DND-41 (cell line): ENCODE results near the gene ROBO2.

Source experiments
- ATAC-seq: fragments of 200-7000 bp; cut with Tn5 transposase; 3 replicates; pipeline ENCODE4 v1.9.1; 2021; ENCODE audit warnings: low read depth; ENCODE audit not compliant: insufficient read depth
- DNase-seq: peaks from one replicate; pipeline ENCODE4 v3.0.0-alpha.2; 2020
- H2AFZ ChIP-seq: 2 replicates; pipeline ENCODE4 v1.6.0; 2012; ENCODE audit warnings: low read depth, low read length
- H3K27ac ChIP-seq: 2 replicates; pipeline ENCODE4 v1.5.1; 2012; ENCODE audit warnings: low read length, inconsistent platforms
- H3K27me3 ChIP-seq: fragments of 200-600 bp; sonication (generic); 2 replicates; pipeline ENCODE4 v1.6.0; 2012; ENCODE audit warnings: low read length, mild to moderate bottlenecking, inconsistent platforms; ENCODE audit not compliant: insufficient read depth, poor library complexity
- H3K36me3 ChIP-seq: 2 replicates; pipeline ENCODE4 v1.5.1; 2012; ENCODE audit warnings: low read length, inconsistent platforms; ENCODE audit not compliant: insufficient read depth
- H3K4me1 ChIP-seq: 2 replicates; pipeline ENCODE4 v1.5.1; 2012; ENCODE audit warnings: mild to moderate bottlenecking, low read length; ENCODE audit not compliant: insufficient read depth
- H3K4me2 ChIP-seq: 2 replicates; pipeline ENCODE4 v1.6.0; 2012; ENCODE audit warnings: mild to moderate bottlenecking, moderate library complexity, low read length, inconsistent platforms; ENCODE audit not compliant: insufficient read depth
- H3K4me3 ChIP-seq, 2 experiments: fragments of 200-600 bp in 1 of 2; shearing (Covaris generic) in 1 of 2; 2 replicates each; pipeline ENCODE4 v1.5.1; 2012 to 2016; ENCODE audit warnings: inconsistent platforms in 2 of 2, low read length in 2 of 2, mild to moderate bottlenecking in 2 of 2, low read depth in 1 of 2, moderate library complexity in 1 of 2
- H3K79me2 ChIP-seq: 2 replicates; pipeline ENCODE4 v1.6.0; 2012; ENCODE audit warnings: low read length, inconsistent platforms; ENCODE audit not compliant: insufficient read depth
- H3K9ac ChIP-seq: 2 replicates; pipeline ENCODE4 v1.6.0; 2012; ENCODE audit warnings: low read depth, mild to moderate bottlenecking, inconsistent platforms, low read length, moderate library complexity
- H3K9me3 ChIP-seq: 2 replicates; pipeline ENCODE4 v1.5.1; 2012; ENCODE audit warnings: low read length, moderate library complexity, mild to moderate bottlenecking, inconsistent platforms; ENCODE audit not compliant: insufficient read depth, severe bottlenecking
- H4K20me1 ChIP-seq: 2 replicates; pipeline ENCODE4 v1.6.0; 2012; ENCODE audit warnings: low read length; ENCODE audit not compliant: insufficient read depth
- EZH2 ChIP-seq: IDR thresholded peaks from 3 replicates; pipeline ENCODE4 v1.6.1; 2012; ENCODE audit warnings: borderline replicate concordance, low read depth, mild to moderate bottlenecking, moderate library complexity, low read length, inconsistent platforms; ENCODE audit not compliant: severe bottlenecking
- TF ChIP-seq, protein P1 (sequence below): IDR thresholded peaks from 2 replicates; pipeline ENCODE4 v1.5.1; 2012; ENCODE audit warnings: borderline replicate concordance, low read length, moderate library complexity, mild to moderate bottlenecking; ENCODE audit not compliant: poor library complexity, severe bottlenecking; ENCODE audit errors: extremely low read depth

Gene ROBO2

DNA sequence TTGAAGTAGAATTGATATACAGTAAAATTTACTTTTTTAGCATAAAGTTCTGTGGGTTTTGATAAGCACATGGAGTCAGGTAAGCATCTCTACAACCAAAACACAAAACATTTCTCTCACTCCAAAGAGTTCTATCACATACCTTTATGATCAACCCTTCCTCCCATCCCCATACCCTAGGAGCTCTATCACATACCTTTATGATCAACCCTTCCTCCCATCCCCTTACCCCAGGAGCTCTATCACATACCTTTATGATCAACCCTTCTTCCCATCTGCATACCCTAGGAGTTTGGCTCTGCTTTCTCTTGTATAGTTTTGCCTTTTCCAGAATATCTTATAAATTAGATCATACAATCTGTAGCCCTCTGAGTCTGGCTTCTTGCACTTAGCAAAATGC is 315.1 kb downstream of the ROBO2 start:
- ATAC-seq, result no peak
- no peak for TF ChIP-seq EZH2
- TF ChIP-seq, protein P1, sequence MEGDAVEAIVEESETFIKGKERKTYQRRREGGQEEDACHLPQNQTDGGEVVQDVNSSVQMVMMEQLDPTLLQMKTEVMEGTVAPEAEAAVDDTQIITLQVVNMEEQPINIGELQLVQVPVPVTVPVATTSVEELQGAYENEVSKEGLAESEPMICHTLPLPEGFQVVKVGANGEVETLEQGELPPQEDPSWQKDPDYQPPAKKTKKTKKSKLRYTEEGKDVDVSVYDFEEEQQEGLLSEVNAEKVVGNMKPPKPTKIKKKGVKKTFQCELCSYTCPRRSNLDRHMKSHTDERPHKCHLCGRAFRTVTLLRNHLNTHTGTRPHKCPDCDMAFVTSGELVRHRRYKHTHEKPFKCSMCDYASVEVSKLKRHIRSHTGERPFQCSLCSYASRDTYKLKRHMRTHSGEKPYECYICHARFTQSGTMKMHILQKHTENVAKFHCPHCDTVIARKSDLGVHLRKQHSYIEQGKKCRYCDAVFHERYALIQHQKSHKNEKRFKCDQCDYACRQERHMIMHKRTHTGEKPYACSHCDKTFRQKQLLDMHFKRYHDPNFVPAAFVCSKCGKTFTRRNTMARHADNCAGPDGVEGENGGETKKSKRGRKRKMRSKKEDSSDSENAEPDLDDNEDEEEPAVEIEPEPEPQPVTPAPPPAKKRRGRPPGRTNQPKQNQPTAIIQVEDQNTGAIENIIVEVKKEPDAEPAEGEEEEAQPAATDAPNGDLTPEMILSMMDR, result no peak

DNA sequence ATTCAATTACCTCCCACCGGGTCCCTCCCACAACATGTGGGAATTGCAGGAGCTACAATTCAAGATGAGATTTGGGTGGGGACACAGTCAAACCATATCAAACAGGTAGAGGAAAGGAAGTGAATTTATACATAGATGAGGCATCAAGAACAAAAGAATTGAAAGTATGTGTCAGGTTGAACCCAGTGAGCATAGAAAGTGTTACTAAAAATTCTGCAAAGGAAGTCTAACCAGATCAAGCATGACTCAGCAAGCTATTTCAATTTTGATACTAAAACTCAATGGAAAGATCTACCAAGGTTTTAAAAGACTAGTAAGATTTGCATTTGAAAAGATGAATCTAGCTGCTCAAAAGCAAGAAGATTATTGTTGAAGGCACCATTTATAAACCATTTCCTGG is 323.0 kb downstream of the ROBO2 start:
- Histone ChIP-seq H3K79me2 (no peaks in the 10 kb centered on the region), H3K27me3 (no peaks in the 10 kb centered on the region), H3K36me3 (no peaks in the 10 kb centered on the region), H3K4me2 (no peak overlapping the region), H3K9me3 (no peaks in the 10 kb centered on the region), H3K27ac (no peak overlapping the region), H3K4me3 (no peak overlapping the region), H2AFZ (no peak overlapping the region), H3K9ac (no peak overlapping the region), H3K4me1 (no peaks in the 10 kb centered on the region), H4K20me1 (no peaks in the 10 kb centered on the region)
- DNase-seq (no peak), ATAC-seq (no peak)
- TF ChIP-seq, protein P1, result no peak
- no peak for TF ChIP-seq EZH2

More for the DNA sequence above, 315.1 kb downstream of the ROBO2 start:
- Histone ChIP-seq H3K27ac (no peak overlapping the region), H3K4me2 (no peak overlapping the region), H3K9ac (no peak overlapping the region), H3K36me3 (no peaks in the 10 kb centered on the region), H3K4me3 (no peak overlapping the region), H3K79me2 (no peaks in the 10 kb centered on the region), H3K9me3 (no peaks in the 10 kb centered on the region), H4K20me1 (no peaks in the 10 kb centered on the region), H3K27me3 (no peaks in the 10 kb centered on the region), H2AFZ (no peak overlapping the region), H3K4me1 (no peaks in the 10 kb centered on the region)
- DNase-seq, result no peak

DNA sequence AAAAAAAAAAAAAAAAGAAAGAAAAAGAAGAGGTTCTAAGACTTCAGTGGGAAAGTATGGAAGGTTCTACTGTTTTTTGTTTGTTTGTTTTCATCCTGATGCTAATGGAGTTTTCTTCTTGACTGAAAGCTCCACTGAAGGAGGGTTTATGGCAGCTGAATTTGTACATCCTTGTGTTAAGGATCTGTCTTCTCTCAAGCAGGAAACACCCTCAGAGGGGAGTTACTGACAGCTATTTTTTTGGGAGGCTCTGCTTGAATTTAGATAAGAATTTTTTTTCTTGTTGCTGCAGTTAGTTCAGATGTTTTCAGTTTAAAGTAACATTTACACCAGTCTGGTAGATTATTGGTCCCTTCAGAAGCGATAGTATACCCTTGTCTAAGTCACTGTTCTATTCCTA is 325.3 kb downstream of the ROBO2 start:
- no peaks in the 10 kb centered on the region for H3K36me3 ChIP-seq
- H3K27ac ChIP-seq, result no peak overlapping the region
- no peaks in the 10 kb centered on the region for H3K4me1 ChIP-seq
- H3K79me2 ChIP-seq, result no peaks in the 10 kb centered on the region
- H3K27me3 ChIP-seq, result no peaks in the 10 kb centered on the region
- H4K20me1 ChIP-seq, result no peaks in the 10 kb centered on the region
- no peak for DNase-seq
- H3K4me2 ChIP-seq, result no peak overlapping the region
- H2AFZ ChIP-seq, result no peak overlapping the region
- no peak for ATAC-seq
- H3K9ac ChIP-seq, result no peak overlapping the region
- no peaks in the 10 kb centered on the region for H3K9me3 ChIP-seq
- H3K4me3 ChIP-seq, result no peak overlapping the region
- TF ChIP-seq, protein P1, result no peak
- no peak for TF ChIP-seq EZH2

DNA sequence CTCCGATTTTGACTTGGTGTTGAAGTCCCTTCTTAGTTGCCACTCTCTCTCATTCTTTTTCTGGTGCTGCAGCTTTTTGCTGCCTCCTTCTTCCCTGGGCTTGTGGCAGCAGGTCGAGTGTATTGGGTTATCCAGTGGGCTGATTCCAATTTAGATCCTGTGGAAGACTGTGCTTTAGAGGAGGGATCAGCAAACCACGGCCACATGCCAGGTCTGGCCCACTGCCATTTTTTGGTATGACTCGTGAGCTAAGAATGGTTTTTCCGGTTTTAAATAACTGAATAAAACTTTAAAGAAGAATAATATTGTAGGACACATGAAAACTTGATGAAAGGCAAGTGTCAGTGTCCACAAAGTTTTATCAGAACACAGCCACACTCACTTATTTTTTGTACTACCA is 330.5 kb downstream of the ROBO2 start:
- no peaks in the 10 kb centered on the region for H4K20me1 ChIP-seq
- no peak overlapping the region for H3K9ac ChIP-seq
- no peak overlapping the region for H3K4me2 ChIP-seq
- H3K4me1 ChIP-seq, result no peaks in the 10 kb centered on the region
- H3K79me2 ChIP-seq, result no peaks in the 10 kb centered on the region
- H3K36me3 ChIP-seq, result no peaks in the 10 kb centered on the region
- H3K4me3 ChIP-seq, result no peak overlapping the region
- no peaks in the 10 kb centered on the region for H3K9me3 ChIP-seq
- ATAC-seq (no peak), DNase-seq (no peak)
- H3K27me3 ChIP-seq, result no peaks in the 10 kb centered on the region
- H2AFZ ChIP-seq, result no peak overlapping the region
- H3K27ac ChIP-seq, result no peak overlapping the region
- TF ChIP-seq, protein P1, result no peak
- no peak for TF ChIP-seq EZH2
